H9 (cell line): Measurements from ENCODE around the gene TLR10. TPM values are rescaled to one million over a fixed set of nuclear protein-coding genes. Genes with fewer than 3 reads are reported as not detected.
A peak's percentile ranks its signal among the peaks of the same experiment; 100 is the strongest.

ENCODE experiments used
- DNase-seq: peaks from one replicate; pipeline ENCODE4 v3.0.0-alpha.2; 2017
- H2AFZ ChIP-seq: one replicate; pipeline ENCODE4 v1.6.1; 2013; ENCODE audit warnings: mild to moderate bottlenecking, low read length, control low read depth, moderate library complexity
- H2AK5ac ChIP-seq: 2 replicates; pipeline ENCODE4 v1.6.1; 2013; ENCODE audit warnings: low read length, control low read depth, mixed read lengths; ENCODE audit not compliant: insufficient read length
- H2BK120ac ChIP-seq: one replicate; pipeline ENCODE4 v1.6.1; 2013; ENCODE audit warnings: low read depth, mild to moderate bottlenecking, low read length, control low read depth, inconsistent platforms; ENCODE audit not compliant: poor library complexity, severe bottlenecking
- H2BK12ac ChIP-seq: 2 replicates; pipeline ENCODE4 v1.6.1; 2013; ENCODE audit warnings: low read length, control low read depth, mixed read lengths, low read depth; ENCODE audit not compliant: insufficient read length
- H2BK15ac ChIP-seq: 2 replicates; pipeline ENCODE4 v1.6.1; 2013; ENCODE audit warnings: low read depth, low read length, control low read depth
- H2BK20ac ChIP-seq: one replicate; pipeline ENCODE4 v1.6.1; 2013; ENCODE audit warnings: low read depth, mild to moderate bottlenecking, low read length, control low read depth, inconsistent platforms; ENCODE audit not compliant: poor library complexity, severe bottlenecking
- H2BK5ac ChIP-seq: 2 replicates; pipeline ENCODE4 v1.6.1; 2013; ENCODE audit warnings: low read length, control low read depth, mixed read lengths; ENCODE audit not compliant: insufficient read length
- H3K14ac ChIP-seq: 2 replicates; pipeline ENCODE4 v1.6.1; 2013; ENCODE audit warnings: low read length, control low read depth; ENCODE audit not compliant: insufficient read depth
- H3K18ac ChIP-seq: 2 replicates; pipeline ENCODE4 v1.6.1; 2013; ENCODE audit warnings: low read depth, mild to moderate bottlenecking, mixed read lengths, low read length, control low read depth; ENCODE audit not compliant: insufficient read length
- H3K23ac ChIP-seq: 2 replicates; pipeline ENCODE4 v1.6.1; 2013; ENCODE audit warnings: low read length, control low read depth, mixed read lengths, low read depth; ENCODE audit not compliant: insufficient read length
- H3K23me2 ChIP-seq: 2 replicates; pipeline ENCODE4 v1.6.1; 2013; ENCODE audit warnings: low read depth, mild to moderate bottlenecking, mixed read lengths, low read length, control low read depth; ENCODE audit not compliant: insufficient read length, poor library complexity, severe bottlenecking
- H3K27ac ChIP-seq: 2 replicates; pipeline ENCODE4 v1.5.1; 2013; ENCODE audit warnings: low read length, control low read depth, mixed read lengths, low read depth; ENCODE audit not compliant: insufficient read length
- H3K27me3 ChIP-seq: 2 replicates; pipeline ENCODE4 v1.6.1; 2013; ENCODE audit warnings: low read length, control low read depth, inconsistent platforms; ENCODE audit not compliant: insufficient read depth
- H3K4ac ChIP-seq: 2 replicates; pipeline ENCODE4 v1.6.1; 2013; ENCODE audit warnings: low read depth, mild to moderate bottlenecking, control low read depth, inconsistent platforms, low read length, moderate library complexity
- H3K4me1 ChIP-seq: 2 replicates; pipeline ENCODE4 v1.6.1; 2013; ENCODE audit warnings: low read length, control low read depth, inconsistent platforms; ENCODE audit not compliant: insufficient read depth
- H3K4me2 ChIP-seq: 2 replicates; pipeline ENCODE4 v1.6.1; 2013; ENCODE audit warnings: low read length, control low read depth, mixed read lengths; ENCODE audit not compliant: insufficient read length, insufficient read depth
- H3K56ac ChIP-seq: 2 replicates; pipeline ENCODE4 v1.6.1; 2013; ENCODE audit warnings: low read depth, mild to moderate bottlenecking, mixed read lengths, low read length, control low read depth; ENCODE audit not compliant: insufficient read length
- H3K79me1 ChIP-seq: 2 replicates; pipeline ENCODE4 v1.6.1; 2013; ENCODE audit warnings: low read depth, mild to moderate bottlenecking, moderate library complexity, low read length, control low read depth, inconsistent platforms; ENCODE audit not compliant: insufficient read depth, poor library complexity, severe bottlenecking
- H3K79me2 ChIP-seq: 2 replicates; pipeline ENCODE4 v1.6.1; 2013; ENCODE audit warnings: low read length, control low read depth, inconsistent platforms; ENCODE audit not compliant: insufficient read depth
- H3K9ac ChIP-seq: 2 replicates; pipeline ENCODE4 v1.6.1; 2013; ENCODE audit warnings: low read length, control low read depth, mixed read lengths; ENCODE audit not compliant: insufficient read length; ENCODE audit errors: extremely low read depth
- H3K9me3 ChIP-seq: one replicate; pipeline ENCODE4 v1.6.1; 2013; ENCODE audit warnings: low read depth, low read length, inconsistent platforms; ENCODE audit not compliant: control insufficient read depth
- H3T11ph ChIP-seq: one replicate; pipeline ENCODE4 v1.6.1; 2013; ENCODE audit warnings: mild to moderate bottlenecking, low read length, control low read depth, inconsistent platforms
- H4K20me1 ChIP-seq: one replicate; pipeline ENCODE4 v1.6.1; 2013; ENCODE audit not compliant: control insufficient read depth, insufficient read length, insufficient read depth
- H4K5ac ChIP-seq: 2 replicates; pipeline ENCODE4 v1.6.1; 2013; ENCODE audit warnings: low read depth, mild to moderate bottlenecking, mixed read lengths, low read length, control low read depth; ENCODE audit not compliant: insufficient read length
- H4K8ac ChIP-seq: replicated peaks from 2 replicates; pipeline ENCODE4 v1.6.1; 2013; ENCODE audit warnings: low read length, control low read depth, mixed read lengths, low read depth; ENCODE audit not compliant: insufficient read length
- H4K91ac ChIP-seq: 2 replicates; pipeline ENCODE4 v1.6.1; 2013; ENCODE audit warnings: low read depth, mild to moderate bottlenecking, moderate library complexity, mixed read lengths, low read length, control low read depth; ENCODE audit not compliant: insufficient read length
- H3K27ac Mint-ChIP-seq, 3 experiments: 2 replicates in 2 of 3; 3 replicates in 1 of 3; pipeline ENCODE4 v1.8.0; 2020 to 2021; ENCODE audit warnings: mixed read lengths in 3 of 3, mild to moderate bottlenecking in 1 of 3, moderate library complexity in 1 of 3
- H3K27me3 Mint-ChIP-seq: 2 replicates; pipeline ENCODE4 v1.8.0; 2021; ENCODE audit warnings: low read depth, mild to moderate bottlenecking, moderate library complexity, mixed read lengths
- H3K36me3 Mint-ChIP-seq, 3 experiments: 2 replicates in 2 of 3; 3 replicates in 1 of 3; pipeline ENCODE4 v1.8.0; 2020 to 2021; ENCODE audit warnings: low read depth in 3 of 3, mixed read lengths in 3 of 3; ENCODE audit not compliant: insufficient read depth in 1 of 3
- H3K4me1 Mint-ChIP-seq, 2 experiments: 2 replicates each; pipeline ENCODE4 v1.8.0; 2020; ENCODE audit warnings: mixed read lengths in 2 of 2
- H3K4me3 Mint-ChIP-seq, 2 experiments: 2 replicates in 1 of 2; 3 replicates in 1 of 2; pipeline ENCODE4 v1.8.0; 2020 to 2021; ENCODE audit warnings: mild to moderate bottlenecking in 2 of 2, mixed read lengths in 2 of 2, moderate library complexity in 1 of 2
- H3K9me3 Mint-ChIP-seq, 2 experiments: 2 replicates in 1 of 2; 3 replicates in 1 of 2; pipeline ENCODE4 v1.8.0; 2020; ENCODE audit warnings: mild to moderate bottlenecking in 2 of 2, mixed read lengths in 2 of 2, moderate library complexity in 1 of 2
- CTCF ChIP-seq: fragments of 200-600 bp; sonication (generic); conservative IDR thresholded peaks from 3 replicates; pipeline ENCODE4 v1.8.0; 2021; ENCODE audit warnings: antibody characterized with exemption, mild to moderate bottlenecking
- WGBS: extraction: QIAGEN DNeasy Blood & Tissue Kit; methylation state at CpG from one replicate; pipeline ENCODE4 v1.1.7; 2013; ENCODE audit warnings: missing lambda C conversion rate, low lambda C conversion rate, mixed read lengths; ENCODE audit not compliant: insufficient read length; ENCODE audit errors: extremely low coverage; 5-methylcytosine and 5-hydroxymethylcytosine counted together
- total RNA-seq: library from RNA; stranded (reverse); gene quantifications from 2 replicates; pipeline ENCODE4 v1.2.1, GENCODE V29; 2021

The TLR10 gene
- total RNA-seq, 1 experiment from 2014 or later = not detected

GRCh38 chr4:38762560-38762959 lies 20.2 kb downstream of the TLR10 start:
- Histone ChIP-seq H2AFZ (no peak overlapping the region), H3K9me3 (no peaks in the 10 kb centered on the region), H2BK120ac (no peak overlapping the region), H2AK5ac (no peak overlapping the region), H4K8ac (no peak overlapping the region), H3K27me3 (no peaks in the 10 kb centered on the region), H3K23ac (no peak overlapping the region), H4K20me1 (no peaks in the 10 kb centered on the region), H3K18ac (no peak overlapping the region), H3K9ac (no peak overlapping the region), H2BK5ac (no peak overlapping the region), H3K14ac (0 out of 2 replicates have a peak overlapping the region, but pooled peaks have one; percentile 37), H3K4me1 (no peaks in the 10 kb centered on the region), H3K79me1 (no peaks in the 10 kb centered on the region), H2BK15ac (no peak overlapping the region), H3K4ac (no peak overlapping the region), H3K4me2 (no peak overlapping the region), H2BK20ac (no peak overlapping the region), H4K5ac (no peak overlapping the region), H3K27ac (no peak overlapping the region), H3K79me2 (no peaks in the 10 kb centered on the region), H4K91ac (no peak overlapping the region), H3T11ph (no peak overlapping the region), H3K23me2 (no peaks in the 10 kb centered on the region), H3K56ac (no peak overlapping the region), H2BK12ac (no peak overlapping the region)
- Mint-ChIP-seq H3K27ac (0 out of 7 replicates have a peak overlapping the region, but pooled peaks of 1 of the 3 experiments have one; percentile 5), H3K4me1 (peaks cover 8 to 9% of the 10 kb centered on the region in 2 experiments; a peak in 1 of 4 replicates), H3K27me3 (peaks cover 4% of the 10 kb centered on the region; the same call in 1 of the 2 replicates), H3K4me3 (no peak overlapping the region), H3K36me3 (no peaks in the 10 kb centered on the region), H3K9me3 (peaks cover 0 to 2% of the 10 kb centered on the region in 2 experiments; a peak in 1 of 5 replicates)
- no peak for DNase-seq
- WGBS = no CpG with 5 or more reads among the region's 14 CpGs
- no peak for TF ChIP-seq CTCF
